HG03575 (cell line): ENCODE measurements around the gene SRP72.
"Not testable (repeated sequence)": the region's sequence is repeated elsewhere in the genome, so short reads cannot be mapped to it uniquely, and the experiment has no call there.

ENCODE experiments used
- ATAC-seq: cut with Tn5 transposase; IDR thresholded peaks from one replicate; pipeline ENCODE4 v1.9.1; 2021; ENCODE audit not compliant: unreplicated experiment, insufficient number of reproducible peaks, low FRiP score; ENCODE audit errors: extremely low read depth

Gene SRP72

GRCh38 chr4:56467284-56468096 lies at the start of gene SRP72:
Gene SRP72, plus strand, starts transcription at chr4:56467617. Its CDS starts 19 bp downstream, at chr4:56467636.
- ATAC-seq, result peak; percentile 67

- no peak for ATAC-seq
Measured at GRCh38 chr4:56424176-56424575, 43.2 kb upstream of the SRP72 start.

- no peak for ATAC-seq
Measured at GRCh38 chr4:56424697-56425514, 42.5 kb upstream of the SRP72 start.

- no peak for ATAC-seq
Measured at GRCh38 chr4:56425518-56425917, 41.9 kb upstream of the SRP72 start.

- ATAC-seq, result peak; percentile 58
Measured at GRCh38 chr4:56426273-56426672, 41.1 kb upstream of the SRP72 start.

GRCh38 chr4:56427179-56427578 lies 40.2 kb upstream of the SRP72 start:
- ATAC-seq, result no peak

- no peak for ATAC-seq
Measured at GRCh38 chr4:56430203-56430602, 37.2 kb upstream of the SRP72 start.

GRCh38 chr4:56433280-56433679 lies 34.1 kb upstream of the SRP72 start:
- no peak for ATAC-seq

- ATAC-seq, result no peak
Measured at GRCh38 chr4:56434599-56435139, 32.7 kb upstream of the SRP72 start.

- peak; percentile 54 for ATAC-seq
Measured at GRCh38 chr4:56435140-56435926, 32.1 kb upstream of the SRP72 start, which contains the start of gene PPAT. Gene PPAT, minus strand, starts transcription at chr4:56435615. Its CDS starts 138 bp downstream, at chr4:56435477.

GRCh38 chr4:56438766-56439165 lies 28.7 kb upstream of the SRP72 start:
- ATAC-seq, result no peak

GRCh38 chr4:56440983-56441382 lies 26.4 kb upstream of the SRP72 start:
- no peak for ATAC-seq

GRCh38 chr4:56444719-56445118 lies 22.7 kb upstream of the SRP72 start:
- ATAC-seq, result no peak

GRCh38 chr4:56445699-56446098 lies 21.7 kb upstream of the SRP72 start:
- ATAC-seq, result no peak

GRCh38 chr4:56448301-56448700 lies 19.1 kb upstream of the SRP72 start:
- no peak for ATAC-seq

- not testable (repeated sequence) for ATAC-seq
Measured at GRCh38 chr4:56449475-56449874, 17.9 kb upstream of the SRP72 start.

- ATAC-seq, result no peak
Measured at GRCh38 chr4:56450342-56450741, 17.1 kb upstream of the SRP72 start.

- no peak for ATAC-seq
Measured at GRCh38 chr4:56460085-56460484, 7.3 kb upstream of the SRP72 start.

- ATAC-seq, result no peak
Measured at GRCh38 chr4:56462157-56462556, 5.3 kb upstream of the SRP72 start.
